H1 (cell line): ENCODE results near the gene CCNL2. TPM values are rescaled to one million over a fixed set of nuclear protein-coding genes. Genes with fewer than 3 reads are reported as not detected.

Source experiments
- ATF2 ChIP-seq: IDR thresholded peaks from 2 replicates; pipeline ENCODE4 v1.6.1; 2012; ENCODE audit warnings: low read length, inconsistent platforms
- BACH1 ChIP-seq: IDR thresholded peaks from 2 replicates; pipeline ENCODE4 v1.6.1; 2012; ENCODE audit warnings: low read length, improper control_type of control experiment
- EP300 ChIP-seq, 2 experiments: IDR thresholded peaks; 1 replicate in 1 of 2; 2 replicates in 1 of 2; pipeline ENCODE4 v1.6.1; 2011 to 2012; ENCODE audit warnings: low read depth in 2 of 2, low read length in 2 of 2, mild to moderate bottlenecking in 2 of 2, borderline replicate concordance in 1 of 2, inconsistent platforms in 1 of 2, moderate library complexity in 1 of 2
- EZH2 ChIP-seq: fragments of 200-600 bp; sonication (generic); IDR thresholded peaks from 2 replicates; pipeline ENCODE4 v1.7.1; 2012; ENCODE audit warnings: low read depth, mild to moderate bottlenecking, moderate library complexity, low read length, inconsistent platforms; ENCODE audit not compliant: severe bottlenecking
- HDAC2 ChIP-seq, 2 experiments: fragments of 300-600 bp in 1 of 2; sonication (generic) in 1 of 2; IDR thresholded peaks; 2 replicates each; pipeline ENCODE4 v1.6.1; 2011 to 2012; ENCODE audit warnings: low read depth in 2 of 2, low read length in 2 of 2, mild to moderate bottlenecking in 2 of 2, moderate library complexity in 2 of 2, borderline replicate concordance in 1 of 2, inconsistent platforms in 1 of 2
- RNF2 ChIP-seq: fragments of 200-900, 300-1000 bp; sonication (generic); IDR thresholded peaks from 2 replicates; pipeline ENCODE4 v1.7.1; 2016; ENCODE audit warnings: borderline replicate concordance, low read depth, mild to moderate bottlenecking, antibody characterized with exemption, low read length; ENCODE audit not compliant: poor library complexity, severe bottlenecking; ENCODE audit errors: missing control alignments
- TAF1 ChIP-seq: IDR thresholded peaks from 2 replicates; pipeline ENCODE4 v1.6.1; 2011; ENCODE audit warnings: mild to moderate bottlenecking, low read depth, low read length
- polyA plus RNA-seq, 7 experiments: library from polyadenylated mRNA; depleted of rRNA in 3 of 7; stranded (reverse) in 5 of 7; unstranded in 2 of 7; fragments of >200 nt in 5 of 7; fragments of 200-250 nt in 2 of 7; gene quantifications; 1 replicate in 5 of 7; 2 replicates in 1 of 7; 4 replicates in 1 of 7; pipeline versions ENCODE4 v1.2.1 to v1.2.3, GENCODE V29; 2011 to 2013; ENCODE audit warnings: missing spikeins in 2 of 7, mixed read lengths in 2 of 7
- total RNA-seq: library from RNA; stranded (reverse); fragmentation: NEBNext Ultra II Directional; extraction: Animal tissue kit (Norgen Biotek cat#: 25700); gene quantifications from 2 replicates; pipeline ENCODE4 v1.2.1, GENCODE V29; 2021
- TF ChIP-seq, protein P1 (sequence below): fragments of 300-600 bp; sonication (generic); IDR thresholded peaks from 2 replicates; pipeline ENCODE4 v1.7.1; 2012; ENCODE audit warnings: low read length, moderate library complexity, mild to moderate bottlenecking, inconsistent platforms; ENCODE audit not compliant: insufficient replicate concordance

The CCNL2 gene
- total and polyA plus RNA-seq, 2 of the 8 experiments (the other 6 are each of a cell fraction or from before 2014, with no cell fraction given) = 79.8 to 120 TPM

GRCh38 chr1:1345384-1345783 is 53.8 kb downstream of the CCNL2 start (continued):
- TF ChIP-seq, protein P1, sequence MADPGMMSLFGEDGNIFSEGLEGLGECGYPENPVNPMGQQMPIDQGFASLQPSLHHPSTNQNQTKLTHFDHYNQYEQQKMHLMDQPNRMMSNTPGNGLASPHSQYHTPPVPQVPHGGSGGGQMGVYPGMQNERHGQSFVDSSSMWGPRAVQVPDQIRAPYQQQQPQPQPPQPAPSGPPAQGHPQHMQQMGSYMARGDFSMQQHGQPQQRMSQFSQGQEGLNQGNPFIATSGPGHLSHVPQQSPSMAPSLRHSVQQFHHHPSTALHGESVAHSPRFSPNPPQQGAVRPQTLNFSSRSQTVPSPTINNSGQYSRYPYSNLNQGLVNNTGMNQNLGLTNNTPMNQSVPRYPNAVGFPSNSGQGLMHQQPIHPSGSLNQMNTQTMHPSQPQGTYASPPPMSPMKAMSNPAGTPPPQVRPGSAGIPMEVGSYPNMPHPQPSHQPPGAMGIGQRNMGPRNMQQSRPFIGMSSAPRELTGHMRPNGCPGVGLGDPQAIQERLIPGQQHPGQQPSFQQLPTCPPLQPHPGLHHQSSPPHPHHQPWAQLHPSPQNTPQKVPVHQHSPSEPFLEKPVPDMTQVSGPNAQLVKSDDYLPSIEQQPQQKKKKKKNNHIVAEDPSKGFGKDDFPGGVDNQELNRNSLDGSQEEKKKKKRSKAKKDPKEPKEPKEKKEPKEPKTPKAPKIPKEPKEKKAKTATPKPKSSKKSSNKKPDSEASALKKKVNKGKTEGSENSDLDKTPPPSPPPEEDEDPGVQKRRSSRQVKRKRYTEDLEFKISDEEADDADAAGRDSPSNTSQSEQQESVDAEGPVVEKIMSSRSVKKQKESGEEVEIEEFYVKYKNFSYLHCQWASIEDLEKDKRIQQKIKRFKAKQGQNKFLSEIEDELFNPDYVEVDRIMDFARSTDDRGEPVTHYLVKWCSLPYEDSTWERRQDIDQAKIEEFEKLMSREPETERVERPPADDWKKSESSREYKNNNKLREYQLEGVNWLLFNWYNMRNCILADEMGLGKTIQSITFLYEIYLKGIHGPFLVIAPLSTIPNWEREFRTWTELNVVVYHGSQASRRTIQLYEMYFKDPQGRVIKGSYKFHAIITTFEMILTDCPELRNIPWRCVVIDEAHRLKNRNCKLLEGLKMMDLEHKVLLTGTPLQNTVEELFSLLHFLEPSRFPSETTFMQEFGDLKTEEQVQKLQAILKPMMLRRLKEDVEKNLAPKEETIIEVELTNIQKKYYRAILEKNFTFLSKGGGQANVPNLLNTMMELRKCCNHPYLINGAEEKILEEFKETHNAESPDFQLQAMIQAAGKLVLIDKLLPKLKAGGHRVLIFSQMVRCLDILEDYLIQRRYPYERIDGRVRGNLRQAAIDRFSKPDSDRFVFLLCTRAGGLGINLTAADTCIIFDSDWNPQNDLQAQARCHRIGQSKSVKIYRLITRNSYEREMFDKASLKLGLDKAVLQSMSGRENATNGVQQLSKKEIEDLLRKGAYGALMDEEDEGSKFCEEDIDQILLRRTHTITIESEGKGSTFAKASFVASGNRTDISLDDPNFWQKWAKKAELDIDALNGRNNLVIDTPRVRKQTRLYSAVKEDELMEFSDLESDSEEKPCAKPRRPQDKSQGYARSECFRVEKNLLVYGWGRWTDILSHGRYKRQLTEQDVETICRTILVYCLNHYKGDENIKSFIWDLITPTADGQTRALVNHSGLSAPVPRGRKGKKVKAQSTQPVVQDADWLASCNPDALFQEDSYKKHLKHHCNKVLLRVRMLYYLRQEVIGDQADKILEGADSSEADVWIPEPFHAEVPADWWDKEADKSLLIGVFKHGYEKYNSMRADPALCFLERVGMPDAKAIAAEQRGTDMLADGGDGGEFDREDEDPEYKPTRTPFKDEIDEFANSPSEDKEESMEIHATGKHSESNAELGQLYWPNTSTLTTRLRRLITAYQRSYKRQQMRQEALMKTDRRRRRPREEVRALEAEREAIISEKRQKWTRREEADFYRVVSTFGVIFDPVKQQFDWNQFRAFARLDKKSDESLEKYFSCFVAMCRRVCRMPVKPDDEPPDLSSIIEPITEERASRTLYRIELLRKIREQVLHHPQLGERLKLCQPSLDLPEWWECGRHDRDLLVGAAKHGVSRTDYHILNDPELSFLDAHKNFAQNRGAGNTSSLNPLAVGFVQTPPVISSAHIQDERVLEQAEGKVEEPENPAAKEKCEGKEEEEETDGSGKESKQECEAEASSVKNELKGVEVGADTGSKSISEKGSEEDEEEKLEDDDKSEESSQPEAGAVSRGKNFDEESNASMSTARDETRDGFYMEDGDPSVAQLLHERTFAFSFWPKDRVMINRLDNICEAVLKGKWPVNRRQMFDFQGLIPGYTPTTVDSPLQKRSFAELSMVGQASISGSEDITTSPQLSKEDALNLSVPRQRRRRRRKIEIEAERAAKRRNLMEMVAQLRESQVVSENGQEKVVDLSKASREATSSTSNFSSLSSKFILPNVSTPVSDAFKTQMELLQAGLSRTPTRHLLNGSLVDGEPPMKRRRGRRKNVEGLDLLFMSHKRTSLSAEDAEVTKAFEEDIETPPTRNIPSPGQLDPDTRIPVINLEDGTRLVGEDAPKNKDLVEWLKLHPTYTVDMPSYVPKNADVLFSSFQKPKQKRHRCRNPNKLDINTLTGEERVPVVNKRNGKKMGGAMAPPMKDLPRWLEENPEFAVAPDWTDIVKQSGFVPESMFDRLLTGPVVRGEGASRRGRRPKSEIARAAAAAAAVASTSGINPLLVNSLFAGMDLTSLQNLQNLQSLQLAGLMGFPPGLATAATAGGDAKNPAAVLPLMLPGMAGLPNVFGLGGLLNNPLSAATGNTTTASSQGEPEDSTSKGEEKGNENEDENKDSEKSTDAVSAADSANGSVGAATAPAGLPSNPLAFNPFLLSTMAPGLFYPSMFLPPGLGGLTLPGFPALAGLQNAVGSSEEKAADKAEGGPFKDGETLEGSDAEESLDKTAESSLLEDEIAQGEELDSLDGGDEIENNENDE = no peak
- no peak for TF ChIP-seq BACH1
- TF ChIP-seq EP300 (IDR thresholded peaks at IDR 0.05; ENCODE audit: borderline replicate concordance in 1 of 2, low read depth in 2 of 2, low read length in 2 of 2) = no peak
- TF ChIP-seq TAF1 = no peak
- no peak for TF ChIP-seq HDAC2 (IDR thresholded peaks at IDR 0.05; ENCODE audit: borderline replicate concordance in 1 of 2, low read depth in 2 of 2, low read length in 2 of 2)
- TF ChIP-seq RNF2 = no peak
- TF ChIP-seq ATF2 = no peak
- no peak for TF ChIP-seq EZH2
